ENCODE data around the gene GABARAP.

Gene GABARAP

DNA sequence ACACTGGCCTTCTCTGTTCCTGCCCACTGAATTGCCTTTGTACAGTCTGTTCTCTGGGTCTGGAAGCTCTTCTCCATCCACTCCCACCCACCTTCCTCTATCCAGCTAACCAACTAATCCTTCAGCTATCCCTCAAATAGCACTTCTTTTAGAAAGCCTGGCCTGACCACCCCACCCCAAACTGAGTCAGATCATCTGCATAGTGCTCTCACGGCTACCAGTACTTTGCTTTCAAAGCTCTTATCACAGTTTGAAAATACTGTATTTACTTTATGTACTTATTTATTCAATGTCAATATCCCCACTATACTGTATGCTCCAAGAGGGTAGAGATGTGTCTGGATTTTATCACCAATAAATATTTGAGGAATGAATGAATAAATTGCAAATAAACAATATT, 24.5 kb upstream of the GABARAP start:
- DNase-seq (ENCODE audit: extremely low read depth, low read depth) = no peak
- H3K4me3 ChIP-seq (replicated peaks; ENCODE audit: low read depth, low read length) = no peak overlapping the region
- no peak for TF ChIP-seq CTCF (IDR thresholded peaks at IDR 0.05; ENCODE audit: low read depth, low read length, missing control alignments)

GRCh38 chr17:7263801-7264078, 21.5 kb upstream of the GABARAP start:
- H3K4me3 ChIP-seq (replicated peaks; ENCODE audit: low read depth, low read length) = no peak overlapping the region
- TF ChIP-seq CTCF (IDR thresholded peaks at IDR 0.05; ENCODE audit: low read depth, low read length, missing control alignments) = no peak
- no peak for DNase-seq (ENCODE audit: extremely low read depth, low read depth)

- no peak for DNase-seq (ENCODE audit: extremely low read depth, low read depth)
- no peak overlapping the region for H3K4me3 ChIP-seq (replicated peaks; ENCODE audit: low read depth, low read length)
- no peak for TF ChIP-seq CTCF (IDR thresholded peaks at IDR 0.05; ENCODE audit: low read depth, low read length, missing control alignments)
Measured at GRCh38 chr17:7262935-7263800, 20.9 kb upstream of the GABARAP start.

DNA sequence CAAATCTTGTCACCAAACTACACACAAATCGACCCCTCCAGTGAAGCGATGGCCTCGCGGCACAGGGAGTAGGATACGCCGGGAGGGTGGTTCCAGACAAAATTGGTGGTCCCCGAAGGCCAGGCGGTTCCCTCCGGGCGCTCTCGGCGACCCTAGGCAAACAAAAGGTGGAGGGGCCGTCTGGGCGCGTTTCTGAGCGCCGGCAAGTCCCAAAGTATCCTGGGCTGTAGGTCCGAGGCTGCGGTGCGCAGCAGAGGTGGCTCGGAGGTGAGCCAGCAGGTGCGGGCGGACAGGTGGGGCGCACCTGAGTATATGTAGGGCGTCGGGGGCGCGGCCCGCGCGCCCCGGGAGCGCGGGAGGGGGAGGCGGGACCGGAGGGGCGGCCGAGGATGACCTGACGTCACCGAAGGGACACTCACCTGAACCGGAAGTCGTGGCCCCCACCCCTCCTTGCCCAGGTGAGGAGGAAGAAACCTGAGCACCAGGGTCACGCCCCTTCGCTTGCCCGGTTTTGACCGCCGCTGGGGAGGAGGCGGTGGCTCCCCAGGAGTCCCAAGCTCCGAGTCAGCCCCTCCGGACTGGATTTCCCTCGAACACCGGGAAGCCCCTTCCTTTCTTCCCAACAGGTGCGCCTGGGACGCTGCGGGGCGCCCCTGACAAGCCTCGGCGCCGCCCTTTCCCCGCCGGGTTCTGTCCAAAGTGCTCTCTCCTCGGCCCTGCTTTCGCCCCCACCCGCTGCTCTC, 20.1 kb upstream of the GABARAP start, which contains the start of gene CLDN7:
CLDN7 (minus strand) TSS at position 287 of the 743 bp plus-strand sequence. CDS start 435 bp downstream, outside the sequence.
- DNase-seq (ENCODE audit: extremely low read depth, low read depth) = no peak
- H3K4me3 ChIP-seq (replicated peaks; ENCODE audit: low read depth, low read length) = peak within 1 kb of the TSS; percentile 31
- no peak for TF ChIP-seq CTCF (IDR thresholded peaks at IDR 0.05; ENCODE audit: low read depth, low read length, missing control alignments)

DNA sequence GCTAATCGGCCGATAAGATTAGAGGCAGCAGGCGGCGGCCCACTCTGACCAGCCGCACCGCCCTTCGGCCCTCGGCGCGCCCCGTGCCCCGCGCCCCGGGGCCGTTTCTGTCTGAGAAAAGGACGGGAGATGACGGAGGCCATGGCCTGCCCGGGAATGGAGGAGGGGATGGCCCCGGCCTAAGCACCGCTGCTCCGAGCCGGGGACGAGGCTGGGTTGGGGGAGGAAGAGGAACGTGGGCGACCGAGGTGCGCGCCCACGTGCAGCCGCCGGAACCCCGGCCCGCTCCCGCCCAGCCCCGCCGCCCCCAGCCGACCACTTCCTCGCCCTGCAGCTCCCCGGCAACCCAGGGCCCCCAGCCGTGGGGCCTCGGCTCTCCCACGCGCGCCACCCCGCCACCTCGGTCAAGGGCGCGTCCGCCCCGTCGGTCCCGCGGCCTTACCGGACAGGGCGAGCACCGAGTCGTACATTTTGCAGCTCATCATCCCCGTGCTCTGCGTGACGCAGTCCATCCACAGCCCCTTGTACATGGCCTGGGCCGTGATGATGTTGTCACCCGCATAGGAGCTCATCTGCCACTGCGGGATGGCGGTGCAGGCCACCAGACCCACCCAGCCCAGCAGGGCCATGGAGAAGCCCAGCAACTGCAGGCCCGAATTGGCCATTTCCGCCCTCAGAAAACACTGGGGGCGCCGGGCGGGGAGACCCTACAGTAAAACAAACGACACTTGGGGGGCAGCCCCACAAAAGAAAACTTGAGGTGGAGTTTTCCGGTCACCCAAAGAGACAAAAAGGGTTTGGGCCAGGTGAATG, 19.3 kb upstream of the GABARAP start:
- H3K4me3 ChIP-seq (replicated peaks; ENCODE audit: low read depth, low read length) = peak overlapping the region; percentile 31
- no peak for TF ChIP-seq CTCF (IDR thresholded peaks at IDR 0.05; ENCODE audit: low read depth, low read length, missing control alignments)
- no peak for DNase-seq (ENCODE audit: extremely low read depth, low read depth)

GRCh38 chr17:7260651-7261378, 18.6 kb upstream of the GABARAP start:
- TF ChIP-seq CTCF (IDR thresholded peaks at IDR 0.05; ENCODE audit: low read depth, low read length, missing control alignments) = no peak
- H3K4me3 ChIP-seq (replicated peaks; ENCODE audit: low read depth, low read length) = peak overlapping the region; percentile 31
- no peak for DNase-seq (ENCODE audit: extremely low read depth, low read depth)

All from HFF-Myc (cell line).